ENCODE measurements around the gene OSBPL9.

DNA sequence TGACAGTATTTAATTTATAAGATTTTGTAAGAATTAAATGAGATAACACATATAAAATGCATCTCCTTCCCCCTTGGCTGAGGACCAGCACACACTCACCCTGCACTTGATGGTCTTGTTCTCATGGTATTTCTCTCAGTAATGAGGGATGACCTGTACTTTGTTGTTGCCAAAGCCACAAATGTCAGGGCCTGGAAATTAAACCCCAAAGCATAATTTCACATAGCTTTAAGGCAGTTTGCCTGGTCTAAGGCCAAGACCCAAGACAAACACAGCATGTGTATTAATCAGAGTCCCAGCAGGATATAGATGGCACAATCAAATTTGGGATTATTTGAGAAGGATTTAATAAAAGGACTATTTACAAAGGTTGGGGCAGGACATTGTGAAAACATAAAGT lies 49.2 kb upstream of the OSBPL9 start:
- TF ChIP-seq, protein P1, sequence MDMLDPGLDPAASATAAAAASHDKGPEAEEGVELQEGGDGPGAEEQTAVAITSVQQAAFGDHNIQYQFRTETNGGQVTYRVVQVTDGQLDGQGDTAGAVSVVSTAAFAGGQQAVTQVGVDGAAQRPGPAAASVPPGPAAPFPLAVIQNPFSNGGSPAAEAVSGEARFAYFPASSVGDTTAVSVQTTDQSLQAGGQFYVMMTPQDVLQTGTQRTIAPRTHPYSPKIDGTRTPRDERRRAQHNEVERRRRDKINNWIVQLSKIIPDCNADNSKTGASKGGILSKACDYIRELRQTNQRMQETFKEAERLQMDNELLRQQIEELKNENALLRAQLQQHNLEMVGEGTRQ (IDR thresholded peaks at IDR 0.05; ENCODE audit: borderline replicate concordance, low read depth, low read length) = no peak
- TF ChIP-seq, protein P2, sequence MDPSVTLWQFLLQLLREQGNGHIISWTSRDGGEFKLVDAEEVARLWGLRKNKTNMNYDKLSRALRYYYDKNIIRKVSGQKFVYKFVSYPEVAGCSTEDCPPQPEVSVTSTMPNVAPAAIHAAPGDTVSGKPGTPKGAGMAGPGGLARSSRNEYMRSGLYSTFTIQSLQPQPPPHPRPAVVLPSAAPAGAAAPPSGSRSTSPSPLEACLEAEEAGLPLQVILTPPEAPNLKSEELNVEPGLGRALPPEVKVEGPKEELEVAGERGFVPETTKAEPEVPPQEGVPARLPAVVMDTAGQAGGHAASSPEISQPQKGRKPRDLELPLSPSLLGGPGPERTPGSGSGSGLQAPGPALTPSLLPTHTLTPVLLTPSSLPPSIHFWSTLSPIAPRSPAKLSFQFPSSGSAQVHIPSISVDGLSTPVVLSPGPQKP (IDR thresholded peaks at IDR 0.05; ENCODE audit: low read depth, low read length) = no peak
- TF ChIP-seq LARP7 (IDR thresholded peaks at IDR 0.05) = no peak
- TF ChIP-seq, protein P3, sequence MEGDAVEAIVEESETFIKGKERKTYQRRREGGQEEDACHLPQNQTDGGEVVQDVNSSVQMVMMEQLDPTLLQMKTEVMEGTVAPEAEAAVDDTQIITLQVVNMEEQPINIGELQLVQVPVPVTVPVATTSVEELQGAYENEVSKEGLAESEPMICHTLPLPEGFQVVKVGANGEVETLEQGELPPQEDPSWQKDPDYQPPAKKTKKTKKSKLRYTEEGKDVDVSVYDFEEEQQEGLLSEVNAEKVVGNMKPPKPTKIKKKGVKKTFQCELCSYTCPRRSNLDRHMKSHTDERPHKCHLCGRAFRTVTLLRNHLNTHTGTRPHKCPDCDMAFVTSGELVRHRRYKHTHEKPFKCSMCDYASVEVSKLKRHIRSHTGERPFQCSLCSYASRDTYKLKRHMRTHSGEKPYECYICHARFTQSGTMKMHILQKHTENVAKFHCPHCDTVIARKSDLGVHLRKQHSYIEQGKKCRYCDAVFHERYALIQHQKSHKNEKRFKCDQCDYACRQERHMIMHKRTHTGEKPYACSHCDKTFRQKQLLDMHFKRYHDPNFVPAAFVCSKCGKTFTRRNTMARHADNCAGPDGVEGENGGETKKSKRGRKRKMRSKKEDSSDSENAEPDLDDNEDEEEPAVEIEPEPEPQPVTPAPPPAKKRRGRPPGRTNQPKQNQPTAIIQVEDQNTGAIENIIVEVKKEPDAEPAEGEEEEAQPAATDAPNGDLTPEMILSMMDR (IDR thresholded peaks at IDR 0.05 in 2 of 3, conservative IDR thresholded peaks at IDR 0.05 in 1 of 3; ENCODE audit: control insufficient read depth in 2 of 3, extremely low read depth in 1 of 3, insufficient read depth in 1 of 3, low read depth in 3 of 3, low read length in 3 of 3) = no peak
- no peak for TF ChIP-seq POLR2AphosphoS5 (IDR thresholded peaks at IDR 0.05; ENCODE audit: low read length)
- TF ChIP-seq CHD4 (IDR thresholded peaks at IDR 0.05) = no peak
- no peak for TF ChIP-seq RAD51 (IDR thresholded peaks at IDR 0.05)
- TF ChIP-seq KDM1A (IDR thresholded peaks at IDR 0.05; ENCODE audit: borderline replicate concordance) = no peak
- TF ChIP-seq EGR1 (IDR thresholded peaks at IDR 0.05; ENCODE audit: borderline replicate concordance in 1 of 2, low read depth in 2 of 2, low read length in 2 of 2) = no peak
- TF ChIP-seq, protein P4, sequence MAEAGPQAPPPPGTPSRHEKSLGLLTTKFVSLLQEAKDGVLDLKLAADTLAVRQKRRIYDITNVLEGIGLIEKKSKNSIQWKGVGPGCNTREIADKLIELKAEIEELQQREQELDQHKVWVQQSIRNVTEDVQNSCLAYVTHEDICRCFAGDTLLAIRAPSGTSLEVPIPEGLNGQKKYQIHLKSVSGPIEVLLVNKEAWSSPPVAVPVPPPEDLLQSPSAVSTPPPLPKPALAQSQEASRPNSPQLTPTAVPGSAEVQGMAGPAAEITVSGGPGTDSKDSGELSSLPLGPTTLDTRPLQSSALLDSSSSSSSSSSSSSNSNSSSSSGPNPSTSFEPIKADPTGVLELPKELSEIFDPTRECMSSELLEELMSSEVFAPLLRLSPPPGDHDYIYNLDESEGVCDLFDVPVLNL (IDR thresholded peaks at IDR 0.05; ENCODE audit: low read depth, low read length) = no peak
- no peak for TF ChIP-seq SIN3A (IDR thresholded peaks at IDR 0.05; ENCODE audit: low read depth, low read length)
- no peak for TF ChIP-seq KAT2A (conservative IDR thresholded peaks at IDR 0.05; ENCODE audit: control insufficient read depth, low read depth, low read length)
- no peak for TF ChIP-seq EZH2 (IDR thresholded peaks at IDR 0.05; ENCODE audit: borderline replicate concordance, control insufficient read depth, low read depth, low read length)
- no peak for TF ChIP-seq RAD21 (IDR thresholded peaks at IDR 0.05; ENCODE audit: insufficient read depth, low read depth, low read length)
